NK-92 (cell line): ENCODE data around the gene TBPL1.
"Not testable (repeated sequence)": the region's sequence is repeated elsewhere in the genome, so short reads cannot be mapped to it uniquely, and the experiment has no call there.

Source experiments
- DNase-seq: peaks from one replicate; lab custom pipeline; 2025; ENCODE audit not compliant: unreplicated experiment; lab: John Stamatoyannopoulos, UW

The TBPL1 gene

GRCh38 chr6:133953634-133954415 lies 801 bp downstream of the TBPL1 start:
- DNase-seq: no peak

GRCh38 chr6:133954657-133955576 lies 1.9 kb downstream of the TBPL1 start:
- DNase-seq: no peak

GRCh38 chr6:133955582-133956415 lies 2.8 kb downstream of the TBPL1 start:
- no peak for DNase-seq

DNA sequence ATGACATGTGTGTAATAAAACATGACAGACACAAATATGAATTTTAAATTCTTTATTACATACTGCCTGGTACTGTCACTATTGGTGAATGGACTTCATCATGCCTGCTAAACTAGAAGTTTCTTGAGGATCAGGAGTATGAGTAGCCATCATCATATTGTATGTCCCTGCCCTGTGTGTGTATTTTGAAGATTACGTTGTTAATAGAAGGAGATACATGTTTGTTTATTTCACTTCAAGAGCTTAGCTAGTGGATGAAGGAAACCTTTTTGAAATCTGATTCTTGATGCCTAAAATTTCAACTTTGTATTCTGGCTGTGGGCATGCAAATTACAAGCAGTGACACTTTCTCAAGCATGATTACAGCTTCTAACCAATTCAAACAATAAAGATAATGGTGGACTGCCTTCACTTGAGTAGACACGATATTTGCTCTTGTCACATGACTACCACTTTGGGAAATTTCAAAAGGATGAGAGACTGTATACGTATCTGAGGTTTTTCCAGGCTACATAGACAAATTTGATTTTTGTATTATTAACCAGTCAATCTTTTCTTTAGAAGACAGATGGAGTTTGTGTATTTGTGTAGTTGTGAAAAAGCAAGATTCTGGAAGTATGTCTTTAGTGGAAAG lies 3.5 kb downstream of the TBPL1 start:
- no peak for DNase-seq

- no peak for DNase-seq
Measured at GRCh38 chr6:133957227-133957626, 4.2 kb downstream of the TBPL1 start.

- DNase-seq: no peak
Measured at GRCh38 chr6:133957780-133958242, 4.8 kb downstream of the TBPL1 start.

DNA sequence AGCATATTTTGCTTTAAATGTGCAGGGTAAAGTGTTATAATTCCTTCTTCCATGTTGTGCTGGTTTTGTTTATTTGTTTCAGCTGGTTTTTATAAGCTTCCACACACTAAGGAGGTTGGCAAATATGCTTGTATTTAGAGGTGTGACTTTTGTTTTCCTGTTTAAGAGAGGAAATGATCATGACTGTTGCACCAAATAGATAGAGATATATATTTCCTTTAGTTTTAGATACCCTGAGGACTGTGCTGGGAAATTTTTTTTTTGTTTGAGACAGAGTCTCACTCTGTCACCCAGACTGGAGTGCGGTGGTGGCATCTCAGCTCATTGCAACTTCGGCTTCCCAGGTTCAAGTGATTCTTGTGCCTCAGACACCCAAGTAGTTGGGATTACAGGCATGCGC lies 5.8 kb downstream of the TBPL1 start:
- no peak for DNase-seq

GRCh38 chr6:133959667-133960368 lies 6.8 kb downstream of the TBPL1 start:
- no peak for DNase-seq

- DNase-seq: no peak
Measured at GRCh38 chr6:133961831-133962230, 8.8 kb downstream of the TBPL1 start.

DNA sequence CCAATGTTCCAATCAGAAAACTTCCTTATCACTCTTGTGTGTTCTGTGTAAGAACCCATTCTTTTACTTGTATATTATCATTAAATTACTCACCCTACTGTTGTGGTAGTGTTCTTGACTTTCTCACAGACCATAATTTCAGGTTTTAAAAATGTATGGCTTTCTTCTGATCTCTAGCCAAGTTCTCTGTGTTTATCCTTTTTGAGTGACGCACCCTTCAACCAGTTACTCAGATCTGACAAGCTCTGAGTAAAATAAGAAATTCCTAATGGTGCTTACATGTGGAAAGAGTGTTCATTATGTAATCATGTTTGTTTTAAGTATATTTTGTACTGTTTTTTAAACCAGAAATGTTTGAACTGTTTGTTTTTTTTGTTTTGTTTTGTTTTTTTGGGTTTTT lies 11.0 kb downstream of the TBPL1 start:
- no peak for DNase-seq

DNA sequence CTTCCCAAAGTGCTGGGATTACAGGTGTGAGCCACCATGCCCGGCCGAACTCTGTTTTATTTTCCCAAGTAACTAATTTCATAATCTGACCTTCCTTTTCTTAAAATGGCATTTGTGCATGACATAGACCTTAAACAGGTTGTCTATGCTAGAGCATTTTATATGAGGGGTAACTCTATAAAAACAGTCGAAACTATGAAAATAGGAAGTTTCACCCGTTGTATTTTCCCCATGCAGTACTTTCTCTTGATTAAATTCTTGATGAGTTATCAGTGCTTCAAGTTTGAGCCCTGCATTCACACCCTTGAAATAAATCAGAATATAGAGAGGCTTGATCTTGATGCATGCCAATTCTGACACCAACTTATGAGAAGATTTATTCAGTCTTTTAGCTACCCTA lies 11.7 kb downstream of the TBPL1 start:
- DNase-seq: no peak

DNA sequence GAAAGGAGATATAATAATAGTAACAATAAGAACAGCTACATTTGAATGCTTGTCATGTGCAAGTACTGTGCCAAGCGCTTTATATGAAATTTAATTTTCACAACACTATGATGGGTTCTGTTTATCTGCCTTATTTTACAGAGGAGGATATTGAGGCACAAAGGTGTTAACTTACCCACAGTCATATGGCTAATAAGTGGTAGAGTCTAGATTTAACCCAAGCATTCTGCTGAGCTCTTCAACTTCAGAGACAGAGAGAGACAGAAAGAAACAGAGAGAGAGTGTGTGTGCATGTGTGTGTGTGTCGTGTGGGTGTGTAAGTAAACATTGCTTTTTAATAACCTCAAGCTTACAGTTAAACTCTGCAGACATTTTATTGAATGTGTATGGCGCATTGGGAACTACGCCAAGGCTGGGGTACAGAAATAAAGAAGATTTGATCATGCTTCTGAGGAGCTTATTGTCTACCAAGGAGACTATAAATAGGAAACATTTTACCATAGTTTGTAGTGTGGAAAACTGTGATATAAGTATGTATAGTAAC lies 12.9 kb downstream of the TBPL1 start:
- DNase-seq: no peak

- no peak for DNase-seq
Measured at GRCh38 chr6:133966654-133967329, 13.8 kb downstream of the TBPL1 start.

DNA sequence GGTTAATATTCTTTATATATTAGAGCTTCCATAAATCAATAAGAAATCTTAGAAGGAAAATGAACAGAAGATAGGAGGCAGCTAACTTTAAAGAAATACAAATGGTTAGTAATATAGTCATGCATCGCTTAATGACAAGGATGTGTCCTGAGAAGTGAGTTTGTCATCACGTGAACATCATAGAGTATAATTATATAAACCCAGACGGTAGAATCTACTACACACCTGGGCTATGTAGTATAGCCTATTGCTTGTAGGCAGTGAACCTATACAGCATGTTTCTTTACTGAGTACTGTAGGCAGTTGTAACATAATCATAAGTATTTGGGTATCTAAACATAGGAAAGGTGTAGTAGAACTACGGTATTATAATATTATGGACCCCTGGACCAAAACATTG lies 14.3 kb downstream of the TBPL1 start:
- DNase-seq: no peak

DNA sequence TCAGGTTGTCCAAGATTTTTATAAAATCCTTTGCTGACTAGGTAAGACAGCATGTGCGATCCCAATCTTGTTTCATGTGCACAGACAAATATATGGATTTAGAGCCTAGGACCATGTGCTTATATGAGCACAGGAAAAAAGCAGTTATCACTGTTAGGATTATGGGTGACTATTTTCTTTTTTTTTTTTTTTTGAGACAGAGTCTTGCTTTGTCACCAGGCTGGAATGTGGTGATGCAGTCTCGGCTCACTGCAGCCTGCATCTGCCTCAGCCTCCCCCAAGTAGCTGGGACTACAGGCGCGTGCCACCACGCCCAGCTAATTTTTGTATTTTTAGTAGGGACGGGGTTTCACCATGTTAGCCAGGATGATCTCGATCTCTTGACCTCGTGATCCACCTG lies 14.8 kb downstream of the TBPL1 start:
- not testable (repeated sequence) for DNase-seq

DNA sequence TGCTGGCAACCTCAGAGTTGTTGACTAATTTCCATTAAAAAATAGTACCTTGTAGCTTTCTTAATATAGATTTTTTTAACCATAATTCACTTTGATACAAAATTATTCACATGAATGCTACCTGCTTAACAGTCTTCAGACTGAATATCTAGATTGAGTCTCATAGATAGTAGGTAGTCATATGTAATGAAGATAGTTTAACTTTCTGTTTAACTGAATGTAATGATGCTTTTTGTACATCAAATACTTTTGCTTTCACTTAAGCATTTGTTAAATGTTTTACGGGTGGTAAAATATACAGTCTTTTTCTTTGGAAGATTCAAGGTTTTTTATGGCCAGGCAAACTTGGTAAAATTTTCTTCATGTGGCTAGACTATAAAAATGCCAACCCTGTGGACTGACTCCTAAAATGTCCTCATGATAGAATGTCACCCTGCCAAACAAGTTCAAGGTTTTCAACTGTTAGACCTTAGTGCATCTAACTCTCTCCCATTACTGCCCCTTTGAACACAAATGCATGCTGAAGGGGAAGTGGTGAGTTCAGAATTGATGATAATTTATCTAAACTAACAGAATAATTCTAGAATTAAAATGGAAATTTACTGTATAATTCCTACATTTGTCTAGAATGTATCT lies 16.4 kb downstream of the TBPL1 start:
- no peak for DNase-seq

GRCh38 chr6:133969921-133970295 lies 16.9 kb downstream of the TBPL1 start:
- no peak for DNase-seq

DNA sequence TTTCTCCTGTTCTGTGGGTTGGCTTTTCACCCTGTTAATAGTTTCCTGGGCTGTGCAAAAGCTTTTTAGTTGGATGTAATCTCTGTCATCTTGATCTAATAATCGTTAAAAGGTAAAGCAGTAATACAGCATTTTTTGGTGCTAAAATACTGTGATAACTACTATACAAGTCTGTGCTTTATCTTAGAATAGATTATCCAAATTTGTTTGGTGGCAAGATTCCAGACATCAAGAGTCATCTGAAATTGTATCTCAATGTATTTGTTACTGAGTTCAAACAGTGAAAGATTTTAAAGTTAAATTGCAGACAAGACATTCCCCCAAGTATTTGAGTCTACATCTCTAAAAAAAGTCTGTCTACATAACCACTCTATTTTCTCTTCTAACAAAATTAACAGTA lies 18.8 kb downstream of the TBPL1 start:
- no peak for DNase-seq

DNA sequence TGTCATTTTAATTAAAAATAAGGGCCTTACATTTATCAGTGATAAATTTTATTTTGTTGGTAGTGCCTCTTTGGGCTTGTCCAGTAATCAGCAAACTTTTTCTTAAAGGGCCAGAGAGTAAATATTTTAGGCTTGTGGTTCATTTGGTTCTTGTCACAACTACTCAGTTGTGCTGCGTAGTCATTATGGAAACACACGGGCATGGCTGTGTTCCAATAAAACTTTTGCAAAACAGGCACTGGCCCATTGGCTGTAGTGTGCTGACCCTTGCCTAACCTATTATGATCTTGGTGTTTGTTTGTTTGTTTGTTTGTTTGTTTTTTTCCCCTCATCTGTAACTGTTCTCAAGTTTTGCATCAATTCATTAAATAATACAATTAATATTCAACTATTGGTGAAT lies 19.4 kb downstream of the TBPL1 start:
- no peak for DNase-seq
